Measurements from ENCODE around the gene NME7.
"Not testable (repeated sequence)": the region's sequence is repeated elsewhere in the genome, so short reads cannot be mapped to it uniquely, and the experiment has no call there.

NME7 gene

DNA sequence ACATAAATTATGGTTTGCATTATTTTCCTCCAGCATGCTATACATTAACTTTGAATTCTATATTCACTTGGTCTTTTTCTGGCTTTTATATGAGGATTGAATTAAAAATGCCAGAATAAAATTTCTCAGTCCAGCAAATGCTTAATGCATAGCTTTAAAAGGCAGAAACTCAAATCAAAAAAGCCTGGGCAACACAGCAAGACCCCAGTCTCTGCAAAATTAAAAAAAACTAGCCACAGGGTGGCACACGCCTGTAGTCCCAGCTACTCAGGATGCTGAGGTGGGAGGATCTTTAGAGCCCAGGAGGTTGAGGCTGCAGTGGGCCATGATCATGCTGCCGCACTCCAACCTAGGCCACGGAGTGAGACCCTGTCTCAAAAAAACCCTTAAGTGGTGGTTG lies 241.3 kb downstream of the NME7 start:
- Histone ChIP-seq H3K4me2 (no peak overlapping the region; the same call in 1 of the 2 replicates), H3K9ac (no peak overlapping the region), H3K4me1 (peaks cover 32% of the 10 kb centered on the region), H3K27me3 (no peaks in the 10 kb centered on the region), H3K9me3 (no peaks in the 10 kb centered on the region), H3K36me3 (peaks cover 12% of the 10 kb centered on the region), H4K20me1 (no peaks in the 10 kb centered on the region), H3K4me3 (no peak overlapping the region), H3K27ac (no peak overlapping the region)
- no peak for TF ChIP-seq Cebpa-rat (IDR thresholded peaks at IDR 0.05)

DNA sequence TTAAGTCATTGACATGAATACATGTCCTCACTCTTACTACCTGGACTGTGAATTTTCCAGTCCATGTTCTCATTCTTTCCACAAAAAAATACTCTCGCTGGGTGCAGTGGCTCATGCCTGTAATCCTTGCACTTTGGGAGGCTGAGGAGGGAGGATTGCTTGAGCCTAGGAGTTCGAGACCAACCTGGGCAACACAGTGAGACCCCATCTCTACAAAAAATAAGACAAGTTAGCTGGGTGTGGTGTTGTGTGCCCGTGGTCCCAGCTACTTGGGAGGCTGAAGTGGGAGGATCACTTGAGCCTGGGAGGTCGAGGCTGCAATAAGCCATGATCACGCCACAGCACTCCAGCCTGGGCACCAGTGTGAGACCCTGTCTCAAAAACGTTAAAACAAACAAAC lies 242.0 kb downstream of the NME7 start:
- Histone ChIP-seq H3K36me3 (peaks cover 12% of the 10 kb centered on the region), H3K4me1 (peaks cover 30% of the 10 kb centered on the region)
- not testable (repeated sequence) for H3K4me3 ChIP-seq, H3K9ac ChIP-seq, H3K4me2 ChIP-seq, H3K9me3 ChIP-seq, H3K27me3 ChIP-seq, H3K27ac ChIP-seq, H4K20me1 ChIP-seq

DNA sequence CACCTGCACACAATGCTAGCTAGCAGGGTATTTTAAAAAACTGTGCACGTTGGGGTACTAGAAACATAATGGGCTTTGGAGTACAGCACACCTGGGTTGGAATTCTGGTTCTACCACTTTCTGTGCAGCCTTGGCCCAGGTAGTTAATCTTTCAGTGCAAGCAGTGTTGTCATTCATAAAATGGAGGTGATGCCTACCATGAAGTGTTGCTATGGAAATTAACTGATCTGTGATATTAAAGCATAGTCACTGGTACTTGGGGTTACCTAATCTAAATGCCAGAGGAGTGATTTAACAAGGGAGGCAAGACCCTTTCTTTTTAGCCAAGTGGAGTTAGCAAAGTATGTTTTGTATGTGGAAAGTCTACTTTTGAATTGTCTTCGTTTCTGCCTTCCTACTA lies 243.1 kb downstream of the NME7 start:
- no peak overlapping the region for H3K27ac ChIP-seq
- peaks cover 12% of the 10 kb centered on the region for H3K36me3 ChIP-seq
- no peaks in the 10 kb centered on the region for H3K27me3 ChIP-seq
- H3K4me3 ChIP-seq: no peak overlapping the region
- no peaks in the 10 kb centered on the region for H4K20me1 ChIP-seq
- no peak overlapping the region for H3K9ac ChIP-seq
- H3K9me3 ChIP-seq: no peaks in the 10 kb centered on the region
- TF ChIP-seq Cebpa-rat (IDR thresholded peaks at IDR 0.05): no peak
- peaks cover 19% of the 10 kb centered on the region for H3K4me1 ChIP-seq
- no peak overlapping the region for H3K4me2 ChIP-seq

DNA sequence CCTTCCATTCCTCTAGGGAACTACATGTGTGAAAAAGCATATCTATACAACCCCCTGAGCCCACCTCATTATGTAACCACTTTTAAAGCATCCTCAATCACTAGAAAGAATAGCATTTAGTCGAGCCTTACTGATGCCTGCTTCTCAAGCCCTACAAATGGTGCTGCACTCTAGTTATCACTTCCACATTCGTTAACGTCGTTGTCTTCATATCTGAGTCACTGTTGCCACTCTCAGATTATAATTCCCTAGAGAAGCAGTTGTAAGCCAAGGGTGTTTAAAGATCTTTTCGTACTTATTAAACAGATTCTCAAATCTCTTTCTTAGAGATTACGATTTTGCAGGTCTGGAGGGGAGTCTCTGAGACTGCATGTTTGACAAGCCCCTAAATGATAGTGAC lies 244.6 kb downstream of the NME7 start:
- Histone ChIP-seq H3K9ac (no peak overlapping the region), H3K27ac (no peak overlapping the region), H3K4me3 (no peak overlapping the region), H3K36me3 (peaks cover 6% of the 10 kb centered on the region), H3K9me3 (no peaks in the 10 kb centered on the region), H3K27me3 (no peaks in the 10 kb centered on the region), H4K20me1 (no peaks in the 10 kb centered on the region), H3K4me1 (peaks cover 13% of the 10 kb centered on the region), H3K4me2 (no peak overlapping the region)
- no peak for TF ChIP-seq Cebpa-rat (IDR thresholded peaks at IDR 0.05)

DNA sequence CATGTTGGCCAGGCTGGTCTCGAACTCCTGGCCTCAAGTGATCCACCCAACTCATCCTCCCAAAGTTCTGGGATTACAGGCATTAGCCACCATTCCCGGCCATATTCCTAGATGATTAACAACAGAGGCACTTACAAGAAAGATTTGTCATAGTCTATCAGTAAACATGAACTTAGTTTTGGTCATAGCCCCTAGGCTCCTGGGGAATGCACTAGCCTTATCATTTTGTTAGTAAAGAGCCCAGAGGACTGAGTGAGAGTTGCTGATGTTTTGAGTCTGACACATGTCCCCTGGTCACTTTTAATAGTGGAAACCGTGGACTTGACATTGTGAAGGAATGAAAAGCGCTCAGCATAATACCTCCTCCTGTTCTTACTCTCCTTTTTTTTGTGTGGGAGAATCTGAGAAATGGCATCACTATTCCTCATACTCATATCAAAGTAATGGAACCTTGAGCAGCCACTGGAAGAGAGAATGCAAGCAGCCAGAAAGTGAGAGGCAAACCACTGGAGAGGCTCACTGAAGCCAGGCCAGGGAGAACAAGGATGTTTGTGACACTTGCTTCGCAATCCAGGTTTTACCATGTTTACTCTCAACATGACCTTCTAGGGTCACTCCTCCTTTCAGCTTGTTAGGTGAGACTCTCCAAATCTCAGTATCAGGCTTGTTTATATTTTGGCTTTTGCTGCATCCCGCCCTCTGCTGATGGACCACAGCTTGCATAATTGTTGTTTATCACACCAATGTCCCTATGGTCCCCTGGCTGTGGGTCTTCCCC lies 246.3 kb downstream of the NME7 start:
- TF ChIP-seq Cebpa-rat (IDR thresholded peaks at IDR 0.05): no peak

DNA sequence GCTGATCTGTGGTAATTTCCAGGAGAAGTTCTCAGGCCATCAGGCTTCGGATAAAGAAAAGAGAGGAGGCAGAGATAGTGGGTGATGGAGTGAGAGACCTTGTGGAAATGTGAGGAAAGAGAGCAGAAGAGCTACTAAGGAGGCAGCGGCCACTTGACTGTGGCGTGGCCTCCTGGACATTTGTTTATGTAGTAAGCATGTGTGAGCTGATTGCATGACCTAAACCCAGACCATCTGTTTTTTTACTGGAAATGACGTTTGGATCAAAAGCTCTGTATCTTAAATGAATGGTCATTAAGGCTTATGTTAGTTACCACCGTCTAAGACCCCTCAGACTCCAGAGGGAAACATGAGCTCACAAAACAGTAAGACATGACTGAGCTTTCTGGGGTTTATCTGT lies 247.5 kb downstream of the NME7 start:
- Histone ChIP-seq H4K20me1 (no peaks in the 10 kb centered on the region), H3K9me3 (no peaks in the 10 kb centered on the region), H3K36me3 (no peaks in the 10 kb centered on the region), H3K27ac (no peak overlapping the region), H3K27me3 (no peaks in the 10 kb centered on the region), H3K4me1 (no peaks in the 10 kb centered on the region), H3K9ac (no peak overlapping the region), H3K4me2 (no peak overlapping the region), H3K4me3 (no peak overlapping the region)
- TF ChIP-seq Cebpa-rat (IDR thresholded peaks at IDR 0.05): no peak

More for the DNA sequence above, 246.3 kb downstream of the NME7 start:
- H3K4me3 ChIP-seq: no peak overlapping the region
- peaks cover under 1% of the 10 kb centered on the region; the same call in 1 of the 2 replicates for H3K4me1 ChIP-seq
- no peak overlapping the region for H3K27ac ChIP-seq
- H3K9ac ChIP-seq: no peak overlapping the region
- H3K4me2 ChIP-seq: no peak overlapping the region
- peaks cover 6% of the 10 kb centered on the region for H3K36me3 ChIP-seq
- no peaks in the 10 kb centered on the region for H4K20me1 ChIP-seq
- H3K27me3 ChIP-seq: no peaks in the 10 kb centered on the region
- no peaks in the 10 kb centered on the region for H3K9me3 ChIP-seq

DNA sequence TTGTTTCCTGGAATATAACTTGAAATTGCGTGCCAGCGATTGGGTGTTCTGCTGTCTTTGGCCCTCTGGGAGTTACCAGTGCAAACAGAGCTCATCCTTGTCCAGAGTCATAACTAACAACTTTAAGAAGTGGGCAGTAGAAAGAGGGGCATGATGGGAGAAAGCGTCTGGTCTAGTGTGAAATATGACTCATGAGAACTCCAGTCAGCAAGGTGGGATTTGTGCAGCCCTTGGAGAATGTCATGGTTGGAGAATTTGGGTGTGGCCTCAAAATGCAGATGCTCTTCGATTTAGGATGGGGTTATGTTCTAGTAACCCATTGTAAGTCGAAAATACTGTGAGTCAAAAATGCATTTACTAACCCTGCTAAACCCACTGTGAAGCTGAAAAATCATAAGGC lies 248.2 kb downstream of the NME7 start:
- no peak overlapping the region for H3K27ac ChIP-seq
- no peak overlapping the region for H3K4me3 ChIP-seq
- H3K27me3 ChIP-seq: no peaks in the 10 kb centered on the region
- no peaks in the 10 kb centered on the region for H4K20me1 ChIP-seq
- H3K36me3 ChIP-seq: 0 out of 2 replicates have a peak, but pooled peaks cover 4% of the 10 kb centered on the region
- no peak for TF ChIP-seq Cebpa-rat (IDR thresholded peaks at IDR 0.05)
- no peaks in the 10 kb centered on the region for H3K4me1 ChIP-seq
- no peak overlapping the region for H3K4me2 ChIP-seq
- H3K9me3 ChIP-seq: no peaks in the 10 kb centered on the region
- no peak overlapping the region for H3K9ac ChIP-seq

DNA sequence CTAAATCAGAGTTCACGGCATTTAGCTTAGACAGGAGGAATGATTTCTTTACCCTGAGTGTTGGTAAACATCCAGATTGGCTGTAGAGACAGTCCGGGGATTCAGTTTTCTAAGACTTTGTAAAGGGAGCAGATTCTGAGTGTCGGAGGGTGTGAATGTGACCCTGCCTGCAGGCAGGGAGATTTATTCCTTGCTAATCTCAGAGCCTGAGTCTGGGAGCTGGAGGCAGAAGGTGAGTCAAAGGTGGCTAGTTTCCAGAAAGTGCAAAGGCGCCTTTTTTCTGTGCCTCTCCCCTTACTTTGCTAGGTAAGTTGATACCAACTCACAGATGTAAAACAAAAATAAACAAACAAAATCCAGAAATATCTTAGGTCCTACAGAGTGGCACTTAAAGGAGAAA lies 249.4 kb downstream of the NME7 start:
- Histone ChIP-seq H3K27me3 (no peaks in the 10 kb centered on the region), H3K4me3 (no peak overlapping the region), H3K27ac (no peak overlapping the region), H3K4me1 (no peaks in the 10 kb centered on the region), H3K9me3 (no peaks in the 10 kb centered on the region), H3K4me2 (no peak overlapping the region), H4K20me1 (no peaks in the 10 kb centered on the region), H3K9ac (no peak overlapping the region), H3K36me3 (peaks cover 11% of the 10 kb centered on the region; the same call in 1 of the 2 replicates)
- TF ChIP-seq Cebpa-rat (IDR thresholded peaks at IDR 0.05): no peak

DNA sequence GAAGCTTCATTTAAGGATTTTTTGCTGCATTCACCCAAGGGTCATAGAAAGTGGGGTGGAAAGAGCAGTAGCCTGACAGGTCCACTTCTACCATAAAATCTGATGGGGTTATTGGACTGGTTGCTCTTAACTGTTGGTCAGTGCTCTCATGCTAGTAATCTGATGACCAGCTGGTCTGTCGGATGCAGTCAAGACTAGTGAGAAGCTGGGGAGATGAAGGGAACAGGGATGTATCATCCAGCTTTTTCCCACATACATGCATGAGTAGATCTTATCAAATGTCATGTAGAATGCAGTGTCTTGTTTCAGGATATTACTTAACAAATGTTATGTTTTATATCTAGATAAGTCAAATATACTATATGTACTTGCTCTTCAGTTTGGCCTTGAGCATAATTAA lies 250.0 kb downstream of the NME7 start:
- Histone ChIP-seq H3K4me2 (no peak overlapping the region), H3K27me3 (no peaks in the 10 kb centered on the region), H3K36me3 (peaks cover 12% of the 10 kb centered on the region; the same call in 1 of the 2 replicates), H3K27ac (no peak overlapping the region), H3K9ac (no peak overlapping the region), H3K4me1 (no peaks in the 10 kb centered on the region), H3K4me3 (no peak overlapping the region), H3K9me3 (no peaks in the 10 kb centered on the region), H4K20me1 (no peaks in the 10 kb centered on the region)
- no peak for TF ChIP-seq Cebpa-rat (IDR thresholded peaks at IDR 0.05)

DNA sequence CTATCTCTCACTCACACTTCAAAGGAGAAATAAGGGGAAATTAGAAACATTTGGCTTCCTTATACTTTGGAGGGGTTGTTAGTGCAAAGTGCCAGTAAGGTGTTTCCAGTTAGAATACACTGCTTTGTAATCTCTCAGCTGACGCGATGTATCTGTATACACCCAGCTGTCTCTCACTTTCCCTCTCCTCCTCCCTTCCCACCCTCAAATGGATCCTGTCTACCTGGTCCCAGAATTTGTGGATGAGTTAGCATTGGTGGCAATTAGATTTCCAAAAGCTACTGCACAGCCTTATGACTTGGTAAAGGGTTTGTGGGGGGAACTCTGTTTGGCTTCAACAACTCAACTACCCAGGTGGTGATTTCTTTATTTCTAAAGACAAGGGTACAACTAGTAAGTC lies 250.6 kb downstream of the NME7 start:
- H3K4me3 ChIP-seq: no peak overlapping the region
- no peak overlapping the region for H3K9ac ChIP-seq
- H3K4me1 ChIP-seq: no peaks in the 10 kb centered on the region
- no peak overlapping the region for H3K4me2 ChIP-seq
- no peak overlapping the region for H3K27ac ChIP-seq
- no peak for TF ChIP-seq Cebpa-rat (IDR thresholded peaks at IDR 0.05)
- no peaks in the 10 kb centered on the region for H4K20me1 ChIP-seq
- no peaks in the 10 kb centered on the region for H3K9me3 ChIP-seq
- H3K36me3 ChIP-seq: peaks cover 18% of the 10 kb centered on the region
- H3K27me3 ChIP-seq: no peaks in the 10 kb centered on the region

Measured in BLaER1 (cell line).